IMR-90 (cell line): ENCODE data around the gene RAPGEFL1. TPM values are rescaled to one million over a fixed set of nuclear protein-coding genes. Genes with fewer than 3 reads are reported as not detected.

Source experiments
- ATAC-seq: fragments of 200-7000 bp; cut with Tn5 transposase; 2 replicates; pipeline ENCODE4 v1.9.1; 2020; ENCODE audit warnings: low read depth, mild to moderate bottlenecking, moderate library complexity
- BruUV-seq: library from RNA; stranded (reverse); fragments of 400-500 nt; replicated peaks from 2 replicates; lab custom pipeline; 2021; lab: Mats Ljungman, UMichigan
- CTCF ChIA-PET: fragments of 300-600 bp; formaldehyde crosslinking; extraction: SDS; loops from one replicate; lab custom pipeline; 2021; ENCODE audit warnings: antibody characterized with exemption; lab: Yijun Ruan, JAX
- POLR2A ChIA-PET: fragments of 300-600 bp; sonication (Branson Sonifier 250); formaldehyde crosslinking; loops from one replicate; lab custom pipeline; 2022; ENCODE audit warnings: antibody characterized with exemption; ENCODE audit not compliant: unreplicated experiment; lab: Charles Lee
- DNase-seq: peaks from one replicate; pipeline ENCODE4 v3.0.0; 2013
- H2AFZ ChIP-seq: replicated peaks from 2 replicates; pipeline ENCODE3; 2013; ENCODE audit warnings: low read length, mild to moderate bottlenecking; ENCODE audit not compliant: poor library complexity
- H2AK5ac ChIP-seq: 2 replicates; pipeline ENCODE4 v1.6.1; 2013; ENCODE audit warnings: low read depth, low read length, inconsistent platforms
- H2AK9ac ChIP-seq: replicated peaks from 2 replicates; pipeline ENCODE3; 2013; ENCODE audit warnings: mild to moderate bottlenecking, low read depth, low read length, moderate library complexity; ENCODE audit not compliant: poor library complexity
- H2BK120ac ChIP-seq: 2 replicates; pipeline ENCODE4 v1.6.1; 2013; ENCODE audit warnings: low read depth, low read length, inconsistent platforms
- H2BK15ac ChIP-seq: 3 replicates; pipeline ENCODE4 v1.6.1; 2013; ENCODE audit warnings: low read depth, low read length, inconsistent platforms
- H2BK20ac ChIP-seq: 2 replicates; pipeline ENCODE4 v1.6.1; 2013; ENCODE audit warnings: low read depth, mild to moderate bottlenecking, inconsistent platforms, low read length, moderate library complexity
- H2BK5ac ChIP-seq: 2 replicates; pipeline ENCODE4 v1.6.1; 2013; ENCODE audit warnings: mild to moderate bottlenecking, low read depth, low read length, inconsistent platforms; ENCODE audit not compliant: poor library complexity, severe bottlenecking
- H3K14ac ChIP-seq: replicated peaks from 2 replicates; pipeline ENCODE4 v1.6.1; 2013; ENCODE audit warnings: low read depth, low read length, inconsistent platforms
- H3K18ac ChIP-seq: 2 replicates; pipeline ENCODE4 v1.6.1; 2013; ENCODE audit warnings: low read depth, low read length, control low read depth
- H3K23ac ChIP-seq: 2 replicates; pipeline ENCODE4 v1.6.1; 2013; ENCODE audit warnings: low read depth, low read length, inconsistent platforms
- H3K27ac ChIP-seq: 2 replicates; pipeline ENCODE4 v1.5.1; 2013; ENCODE audit warnings: mild to moderate bottlenecking, control low read depth, low read length; ENCODE audit not compliant: insufficient read depth
- H3K27me3 ChIP-seq: 2 replicates; pipeline ENCODE4 v1.6.1; 2013; ENCODE audit warnings: low read length; ENCODE audit not compliant: control insufficient read depth, insufficient read depth
- H3K36me3 ChIP-seq: 2 replicates; pipeline ENCODE4 v1.6.1; 2013; ENCODE audit warnings: low read length, mixed read lengths; ENCODE audit not compliant: control insufficient read depth, insufficient read depth
- H3K4ac ChIP-seq: 2 replicates; pipeline ENCODE4 v1.6.1; 2013; ENCODE audit warnings: low read depth, low read length, inconsistent platforms
- H3K4me1 ChIP-seq: 2 replicates; pipeline ENCODE4 v1.6.1; 2013; ENCODE audit warnings: low read length, mixed read lengths; ENCODE audit not compliant: control insufficient read depth, insufficient read depth
- H3K4me2 ChIP-seq: 2 replicates; pipeline ENCODE4 v1.6.1; 2013; ENCODE audit warnings: low read depth, mild to moderate bottlenecking, control low read depth, low read length, moderate library complexity
- H3K4me3 ChIP-seq: 2 replicates; pipeline ENCODE4 v1.5.1; 2013; ENCODE audit warnings: low read depth, mild to moderate bottlenecking, control low read depth, low read length, moderate library complexity; ENCODE audit not compliant: insufficient read depth
- H3K56ac ChIP-seq: 2 replicates; pipeline ENCODE4 v1.6.1; 2013; ENCODE audit warnings: low read length, inconsistent platforms; ENCODE audit not compliant: insufficient read depth; ENCODE audit errors: extremely low read depth
- H3K79me1 ChIP-seq, 2 experiments: 2 replicates each; pipeline ENCODE4 v1.6.1; 2013; ENCODE audit warnings: low read length in 2 of 2, inconsistent platforms in 1 of 2, low read depth in 1 of 2
- H3K9ac ChIP-seq: 2 replicates; pipeline ENCODE4 v1.6.1; 2013; ENCODE audit warnings: low read depth, low read length, control low read depth
- H3K9me1 ChIP-seq: 2 replicates; pipeline ENCODE4 v1.6.1; 2013; ENCODE audit warnings: low read length, inconsistent platforms; ENCODE audit not compliant: insufficient read depth
- H3K9me3 ChIP-seq: 2 replicates; pipeline ENCODE4 v1.6.1; 2013; ENCODE audit warnings: low read length; ENCODE audit not compliant: control insufficient read depth, insufficient read depth
- H4K20me1 ChIP-seq: 2 replicates; pipeline ENCODE4 v1.6.1; 2013; ENCODE audit warnings: low read length, inconsistent platforms; ENCODE audit not compliant: insufficient read depth
- H4K5ac ChIP-seq: 2 replicates; pipeline ENCODE4 v1.6.1; 2013; ENCODE audit warnings: mild to moderate bottlenecking, low read depth, low read length, control low read depth
- H4K8ac ChIP-seq, 2 experiments: 2 replicates each; pipeline ENCODE4 v1.6.1; 2013; ENCODE audit warnings: low read depth in 2 of 2, low read length in 2 of 2, control low read depth in 1 of 2, inconsistent platforms in 1 of 2
- H4K91ac ChIP-seq: 2 replicates; pipeline ENCODE4 v1.6.1; 2013; ENCODE audit warnings: low read depth, low read length, inconsistent platforms; ENCODE audit not compliant: insufficient read depth
- BHLHE40 ChIP-seq: fragments of 150-350 bp; IDR thresholded peaks from 2 replicates; pipeline ENCODE4 v1.6.1; 2016; ENCODE audit warnings: mild to moderate bottlenecking, low read depth, low read length
- CHD1 ChIP-seq: IDR thresholded peaks from 2 replicates; pipeline ENCODE4 v1.6.1; 2012; ENCODE audit warnings: low read depth, low read length, improper control_type of control experiment
- FOS ChIP-seq: fragments of 150-350 bp; IDR thresholded peaks from 2 replicates; pipeline ENCODE4 v1.6.1; 2016; ENCODE audit warnings: low read depth, low read length
- MAFK ChIP-seq: IDR thresholded peaks from 2 replicates; pipeline ENCODE4 v1.6.1; 2012; ENCODE audit warnings: low read depth, low read length, improper control_type of control experiment
- MXI1 ChIP-seq: IDR thresholded peaks from 2 replicates; pipeline ENCODE4 v1.6.1; 2012; ENCODE audit warnings: low read depth, mild to moderate bottlenecking, low read length, moderate library complexity, borderline replicate concordance
- NFE2L2 ChIP-seq: fragments of 150-350 bp; IDR thresholded peaks from 2 replicates; pipeline ENCODE4 v1.6.1; 2016; ENCODE audit warnings: low read depth, mild to moderate bottlenecking, low read length
- POLR2A ChIP-seq: IDR thresholded peaks from 2 replicates; pipeline ENCODE4 v1.6.1; 2012; ENCODE audit warnings: mild to moderate bottlenecking, low read depth, low read length
- RAD21 ChIP-seq: IDR thresholded peaks from 2 replicates; pipeline ENCODE4 v1.6.1; 2012; ENCODE audit warnings: low read length, improper control_type of control experiment
- RCOR1 ChIP-seq: IDR thresholded peaks from 2 replicates; pipeline ENCODE4 v1.6.1; 2012; ENCODE audit warnings: mild to moderate bottlenecking, low read length, improper control_type of control experiment; ENCODE audit not compliant: insufficient replicate concordance
- RFX5 ChIP-seq: IDR thresholded peaks from 2 replicates; pipeline ENCODE4 v1.8.0; 2012; ENCODE audit warnings: low read depth, mild to moderate bottlenecking, low read length, moderate library complexity
- SMC3 ChIP-seq: fragments of 150-350 bp; IDR thresholded peaks from 2 replicates; pipeline ENCODE4 v1.6.1; 2016; ENCODE audit warnings: low read depth, mild to moderate bottlenecking, antibody characterized with exemption, low read length, moderate library complexity
- WGBS, 2 experiments: methylation state at CpG; one replicate each; pipeline versions ENCODE4 v1.1.5 to v1.1.7; 2013; ENCODE audit warnings: missing lambda C conversion rate in 2 of 2; ENCODE audit not compliant: insufficient read length in 1 of 2; ENCODE audit errors: extremely low coverage in 2 of 2; 5-methylcytosine and 5-hydroxymethylcytosine counted together
- dilution Hi-C: fragments of 300-500 bp; cut with HindIII; formaldehyde crosslinking; loops from one replicate; pipeline ENCODE4 v1.14.3; 2018; ENCODE audit warnings: low sequenced_read_pairs; ENCODE audit not compliant: unreplicated experiment
- in situ Hi-C: fragments of 300-500 bp; cut with MboI; formaldehyde crosslinking; loops from 3 replicates; pipeline ENCODE4 v1.14.3; 2019; ENCODE audit warnings: low sequenced_read_pairs, inconsistent platforms, mixed read lengths
- intact Hi-C: fragments of 100-400 bp; cut with micrococcal nuclease; formaldehyde crosslinking; loops from 2 replicates; pipeline ENCODE4 v1.10.0; 2022
- polyA plus RNA-seq, 3 experiments: library from polyadenylated mRNA; depleted of rRNA; stranded (reverse); fragments of >200 nt; gene quantifications; 2 replicates each; pipeline ENCODE4 v1.2.3, GENCODE V29; 2012; ENCODE audit warnings: low replicate concordance in 1 of 3
- total RNA-seq: library from RNA; depleted of rRNA; stranded (reverse); fragments of >200 nt; gene quantifications from 2 replicates; pipeline ENCODE4 v1.2.3, GENCODE V29; 2012
- TF ChIP-seq, protein P1 (sequence below): fragments of 150-350 bp; IDR thresholded peaks from 2 replicates; pipeline ENCODE4 v1.6.1; 2017; ENCODE audit warnings: mild to moderate bottlenecking, antibody characterized with exemption, low read length, low read depth
- TF ChIP-seq, protein P2 (sequence below): conservative IDR thresholded peaks from 2 replicates; pipeline ENCODE4 v1.5.1; 2012; ENCODE audit warnings: mild to moderate bottlenecking, low read depth, low read length, improper control_type of control experiment

Gene RAPGEFL1
- total and polyA plus RNA-seq, 2 of the 4 experiments (the other 2 are of a cell fraction), result 0.54 to 5.6 TPM

DNA sequence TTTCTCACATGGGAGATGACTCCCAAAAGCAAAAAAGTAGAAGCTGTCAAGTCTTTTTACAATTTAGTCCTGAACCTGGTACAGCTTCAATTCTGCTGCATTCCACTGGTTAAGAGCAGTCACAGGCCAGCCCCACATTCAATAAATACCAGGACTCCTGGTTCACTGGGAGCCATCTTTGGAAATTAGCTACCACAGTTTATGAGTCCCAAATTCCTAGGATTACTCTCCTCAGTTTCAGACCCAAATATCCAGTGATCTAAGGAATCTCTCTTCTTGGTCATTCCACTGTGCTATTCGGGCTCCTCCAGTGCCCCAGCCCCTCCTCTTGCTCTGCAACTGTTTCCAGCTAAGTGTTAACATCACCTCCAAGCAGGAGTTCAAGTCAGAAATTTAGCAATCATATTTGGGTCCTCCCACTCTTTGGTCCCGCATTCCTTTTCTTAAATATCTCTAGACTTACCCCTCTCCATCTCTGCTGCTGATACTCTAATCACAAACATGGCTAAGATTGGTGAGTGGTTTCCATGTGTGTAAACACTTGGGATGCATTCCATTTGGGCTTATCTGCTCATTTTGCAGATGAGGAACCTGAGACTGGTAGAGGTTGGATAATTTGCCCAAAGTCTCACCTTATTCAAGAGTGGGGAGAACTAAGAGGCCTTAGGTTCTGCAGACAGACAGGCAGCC lies 32.3 kb downstream of the RAPGEFL1 start:
- dilution Hi-C loops, result no loop called here
- Histone ChIP-seq H2BK120ac (peak overlapping the region; percentile 77), H3K4me2 (peak overlapping the region; percentile 74), H4K20me1 (no peaks in the 10 kb centered on the region), H2BK5ac (peak overlapping the region; percentile 78), H3K23ac (peak overlapping the region; percentile 57; the same call in 1 of the 2 replicates), H2AK9ac (no peak overlapping the region), H3K27ac (peak overlapping the region; percentile 79; the same call in 1 of the 2 replicates), H2BK20ac (peak overlapping the region; percentile 89), H3K4me3 (no peak overlapping the region), H3K18ac (peak overlapping the region; percentile 91), H3K9me1 (peaks cover 7% of the 10 kb centered on the region), H3K4me1 (peaks cover 12% of the 10 kb centered on the region), H3K14ac (peak overlapping the region; percentile 60), H2BK15ac (peak overlapping the region; percentile 45; the same call in 2 of the 3 replicates), H2AK5ac (peak overlapping the region; percentile 31; the same call in 1 of the 2 replicates), H3K79me1 (no peaks in the 10 kb centered on the region), H3K4ac (peak overlapping the region; percentile 90), H4K5ac (peak overlapping the region; percentile 86), H3K9me3 (no peaks in the 10 kb centered on the region), H4K8ac (peak overlapping the region; percentile 15 to 93; a peak in 3 of 4 replicates), H3K27me3 (no peaks in the 10 kb centered on the region), H3K9ac (no peak overlapping the region; the same call in 1 of the 2 replicates), H4K91ac (peak overlapping the region; percentile 87), H2AFZ (peak overlapping the region; percentile 25), H3K36me3 (no peaks in the 10 kb centered on the region), H3K56ac (peak overlapping the region; percentile 47; the same call in 1 of the 2 replicates)
- peak; percentile 94 for ATAC-seq
- TF ChIP-seq FOS (no peak), RAD21 (no peak), MAFK (no peak), BHLHE40 (no peak), RCOR1 (no peak), NFE2L2 (no peak), MXI1 (no peak), RFX5 (no peak), POLR2A (no peak), CHD1 (no peak), SMC3 (no peak)
- TF ChIP-seq, protein P1, sequence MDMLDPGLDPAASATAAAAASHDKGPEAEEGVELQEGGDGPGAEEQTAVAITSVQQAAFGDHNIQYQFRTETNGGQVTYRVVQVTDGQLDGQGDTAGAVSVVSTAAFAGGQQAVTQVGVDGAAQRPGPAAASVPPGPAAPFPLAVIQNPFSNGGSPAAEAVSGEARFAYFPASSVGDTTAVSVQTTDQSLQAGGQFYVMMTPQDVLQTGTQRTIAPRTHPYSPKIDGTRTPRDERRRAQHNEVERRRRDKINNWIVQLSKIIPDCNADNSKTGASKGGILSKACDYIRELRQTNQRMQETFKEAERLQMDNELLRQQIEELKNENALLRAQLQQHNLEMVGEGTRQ, result no peak
- TF ChIP-seq, protein P2, sequence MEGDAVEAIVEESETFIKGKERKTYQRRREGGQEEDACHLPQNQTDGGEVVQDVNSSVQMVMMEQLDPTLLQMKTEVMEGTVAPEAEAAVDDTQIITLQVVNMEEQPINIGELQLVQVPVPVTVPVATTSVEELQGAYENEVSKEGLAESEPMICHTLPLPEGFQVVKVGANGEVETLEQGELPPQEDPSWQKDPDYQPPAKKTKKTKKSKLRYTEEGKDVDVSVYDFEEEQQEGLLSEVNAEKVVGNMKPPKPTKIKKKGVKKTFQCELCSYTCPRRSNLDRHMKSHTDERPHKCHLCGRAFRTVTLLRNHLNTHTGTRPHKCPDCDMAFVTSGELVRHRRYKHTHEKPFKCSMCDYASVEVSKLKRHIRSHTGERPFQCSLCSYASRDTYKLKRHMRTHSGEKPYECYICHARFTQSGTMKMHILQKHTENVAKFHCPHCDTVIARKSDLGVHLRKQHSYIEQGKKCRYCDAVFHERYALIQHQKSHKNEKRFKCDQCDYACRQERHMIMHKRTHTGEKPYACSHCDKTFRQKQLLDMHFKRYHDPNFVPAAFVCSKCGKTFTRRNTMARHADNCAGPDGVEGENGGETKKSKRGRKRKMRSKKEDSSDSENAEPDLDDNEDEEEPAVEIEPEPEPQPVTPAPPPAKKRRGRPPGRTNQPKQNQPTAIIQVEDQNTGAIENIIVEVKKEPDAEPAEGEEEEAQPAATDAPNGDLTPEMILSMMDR, result no peak
- intact Hi-C loops, result loop anchor here (10.0 kb wide), 1 partner anchor 45 kb away; no protein-coding TSS in a partner anchor
- 11% methylated on average over 1 of the region's 2 CpGs; no CpG with 5 or more reads in 1 of the 2 experiments for WGBS, 2 experiments
- ChIA-PET CTCF (interaction anchor here (0.6 to 1.9 kb wide), 4 partner anchors 9 to 583 kb away, joined by 3 to 4 read pairs (median 3); partner anchors contain the start of gene WIPF2), POLR2A (interaction anchor here (0.5 kb wide), 1 partner anchor 90 kb away, joined by 3 read pairs; no protein-coding TSS in a partner anchor)
- BruUV-seq, result no TSS peak
- peak; percentile 54 for DNase-seq
- in situ Hi-C loops, result loop anchor here (5.0 to 10.0 kb wide), 2 partner anchors 83 to 145 kb away; no protein-coding TSS in a partner anchor
